Hepatocyte (in vitro differentiated cells): ENCODE results near the gene HOXC6.

ENCODE experiments used
- CTCF ChIP-seq: fragments of 200-600 bp; sonication (generic); IDR thresholded peaks from 2 replicates; pipeline ENCODE4 v1.5.1; 2016; ENCODE audit warnings: antibody characterized with exemption, mild to moderate bottlenecking; ENCODE audit not compliant: poor library complexity
- EZH2 ChIP-seq: fragments of 200-600 bp; sonication (generic); IDR thresholded peaks from 2 replicates; pipeline ENCODE4 v1.6.1; 2016; ENCODE audit warnings: antibody characterized with exemption, mild to moderate bottlenecking, borderline replicate concordance
- EZH2phosphoT487 ChIP-seq: fragments of 200-600 bp; sonication (generic); IDR thresholded peaks from one replicate; pipeline ENCODE4 v1.6.1; 2018; ENCODE audit warnings: antibody characterized with exemption, mild to moderate bottlenecking, low read depth, moderate library complexity; ENCODE audit not compliant: unreplicated experiment, severe bottlenecking

- TF ChIP-seq CTCF, result no peak
- TF ChIP-seq EZH2, result peak; percentile 6
- no peak for TF ChIP-seq EZH2phosphoT487
These were observed 24.9 kb downstream of the HOXC6 start for GRCh38 chr12:54053003-54053750.
